ENCODE data around the gene CBLL2. TPM values are rescaled to one million over a fixed set of nuclear protein-coding genes. Genes with fewer than 3 reads are reported as not detected.

The CBLL2 gene
- total RNA-seq, 2 donors from 2014 or later = 0.33 TPM; not detected in 1

DNA sequence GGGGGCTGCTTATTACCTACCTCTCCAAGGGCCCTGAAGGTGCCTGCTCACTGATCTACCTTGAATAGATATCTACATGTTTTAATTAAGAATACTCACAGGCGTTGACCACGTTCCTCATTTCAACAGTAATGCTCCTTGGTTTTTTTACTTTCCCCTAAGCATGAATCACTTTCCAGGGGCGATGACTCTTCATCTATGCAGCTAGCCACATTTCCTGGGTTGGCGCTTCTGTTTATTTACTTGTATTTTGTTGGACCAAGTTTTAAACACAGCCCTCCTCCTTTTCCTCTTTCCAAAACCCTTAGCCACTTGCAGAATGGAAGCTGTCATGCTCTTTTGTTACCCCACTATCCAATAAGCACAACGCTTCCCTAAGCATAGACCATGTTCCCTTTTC is 50.8 kb downstream of the CBLL2 start:
- DNase-seq (no peak), ATAC-seq (no peak)
- Histone ChIP-seq H3K9me3 (no peaks in the 10 kb centered on the region), H3K36me3 (replicated peaks in 1 of 2; ENCODE audit: insufficient read depth in 1 of 2, low read depth in 2 of 2) (no peaks in the 10 kb centered on the region), H3K27me3 (no peaks in the 10 kb centered on the region), H3K4me3 (no peak overlapping the region), H3K4me1 (no peaks in the 10 kb centered on the region), H3K27ac (no peak overlapping the region)
- TF ChIP-seq POLR2A (IDR thresholded peaks at IDR 0.05) = no peak
- intact Hi-C loops (cut with DNase I) = no loop called here
- whole genome bisulfite sequencing, 2 donors = 57 to 81% methylated on average over 5 of the region's 5 CpGs

Other genes with a start within 250 kb of the CBLL2 start
- gene PHEX, start 240.6 kb upstream of the CBLL2 start, total RNA-seq = not detected

Data from body of pancreas (tissue), 4 donors.